HG03039 (cell line): Measurements from ENCODE around the gene LRP5.

Experiments
- ATAC-seq: cut with Tn5 transposase; IDR thresholded peaks from one replicate; pipeline ENCODE4 v1.9.1; 2021; ENCODE audit warnings: mild to moderate bottlenecking, moderate library complexity; ENCODE audit not compliant: unreplicated experiment

The LRP5 gene

GRCh38 chr11:68308068-68308467 is 4.3 kb upstream of the LRP5 start:
- no peak for ATAC-seq

DNA sequence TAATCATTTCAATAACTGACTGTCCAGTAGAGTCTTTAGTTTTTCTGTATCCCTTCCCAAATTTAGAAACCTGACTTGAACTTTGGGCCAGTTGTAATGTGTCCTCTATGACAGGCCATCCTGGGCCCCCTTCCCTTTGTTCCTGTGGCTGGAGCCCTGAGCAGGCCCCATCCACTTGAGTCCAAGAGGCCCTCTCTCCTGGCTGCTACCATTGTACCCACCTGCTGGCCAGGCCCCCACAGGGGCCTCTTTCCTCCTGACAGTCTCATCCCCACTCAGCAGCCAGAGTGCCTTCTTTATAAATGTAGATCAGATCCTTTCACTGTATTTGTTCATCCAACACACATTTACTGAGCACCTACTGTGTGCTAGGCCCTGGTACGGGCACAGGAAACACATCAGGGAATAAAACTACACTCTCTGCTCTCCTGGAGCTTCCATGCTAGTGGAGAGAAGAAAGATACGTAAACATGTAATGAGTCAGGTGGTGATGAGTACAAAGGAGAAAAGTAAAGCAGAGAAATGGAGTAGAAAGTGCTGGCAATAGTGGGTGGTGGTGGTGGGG is 2.7 kb upstream of the LRP5 start:
- ATAC-seq: no peak

- ATAC-seq: no peak
Observed at GRCh38 chr11:68311160-68312116, 953 bp upstream of the LRP5 start.

DNA sequence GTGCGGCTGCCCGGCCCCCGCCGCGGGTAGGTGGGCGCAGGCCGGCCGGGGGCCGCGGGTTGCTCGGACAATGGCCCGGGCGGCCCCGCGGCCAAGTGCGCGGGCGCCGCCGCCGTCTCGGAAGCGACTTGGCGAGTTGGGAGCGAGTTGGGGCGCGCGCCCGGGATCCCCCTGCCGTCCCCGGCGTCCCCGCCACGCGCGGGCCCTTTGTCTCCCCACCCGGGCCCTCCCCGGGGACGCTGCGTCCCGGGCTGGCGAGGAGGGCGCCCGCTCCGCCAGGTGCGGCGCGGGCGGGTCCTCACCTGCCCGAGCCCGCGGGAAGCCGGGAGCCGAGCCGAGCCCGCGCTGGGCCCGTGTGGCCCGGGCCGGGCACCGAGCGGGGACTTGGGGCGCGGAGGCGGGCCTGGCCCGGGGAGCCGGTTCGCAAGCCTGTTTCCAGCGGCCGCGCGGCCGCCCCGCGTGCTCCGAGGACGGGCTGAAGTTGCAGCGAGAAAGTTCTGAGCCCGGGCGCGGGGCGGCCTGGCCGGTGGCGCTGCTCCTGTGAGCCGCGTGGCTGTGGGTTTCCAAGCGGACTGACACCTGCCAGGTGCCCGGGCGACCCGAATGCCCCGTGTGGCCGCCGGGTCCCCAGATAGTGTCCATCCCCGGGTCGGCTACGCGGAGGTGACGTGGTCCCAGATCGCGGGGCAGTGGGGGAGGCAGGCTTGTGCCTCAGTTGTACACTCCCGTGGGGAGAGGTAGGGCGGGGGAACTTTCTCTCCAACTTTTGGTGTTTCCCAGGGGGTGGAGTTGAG is 586 bp downstream of the LRP5 start:
- ATAC-seq: no peak

GRCh38 chr11:68313574-68314202 is 1.3 kb downstream of the LRP5 start:
- no peak for ATAC-seq

- ATAC-seq: no peak
Observed at GRCh38 chr11:68314203-68315170, 2.1 kb downstream of the LRP5 start.

DNA sequence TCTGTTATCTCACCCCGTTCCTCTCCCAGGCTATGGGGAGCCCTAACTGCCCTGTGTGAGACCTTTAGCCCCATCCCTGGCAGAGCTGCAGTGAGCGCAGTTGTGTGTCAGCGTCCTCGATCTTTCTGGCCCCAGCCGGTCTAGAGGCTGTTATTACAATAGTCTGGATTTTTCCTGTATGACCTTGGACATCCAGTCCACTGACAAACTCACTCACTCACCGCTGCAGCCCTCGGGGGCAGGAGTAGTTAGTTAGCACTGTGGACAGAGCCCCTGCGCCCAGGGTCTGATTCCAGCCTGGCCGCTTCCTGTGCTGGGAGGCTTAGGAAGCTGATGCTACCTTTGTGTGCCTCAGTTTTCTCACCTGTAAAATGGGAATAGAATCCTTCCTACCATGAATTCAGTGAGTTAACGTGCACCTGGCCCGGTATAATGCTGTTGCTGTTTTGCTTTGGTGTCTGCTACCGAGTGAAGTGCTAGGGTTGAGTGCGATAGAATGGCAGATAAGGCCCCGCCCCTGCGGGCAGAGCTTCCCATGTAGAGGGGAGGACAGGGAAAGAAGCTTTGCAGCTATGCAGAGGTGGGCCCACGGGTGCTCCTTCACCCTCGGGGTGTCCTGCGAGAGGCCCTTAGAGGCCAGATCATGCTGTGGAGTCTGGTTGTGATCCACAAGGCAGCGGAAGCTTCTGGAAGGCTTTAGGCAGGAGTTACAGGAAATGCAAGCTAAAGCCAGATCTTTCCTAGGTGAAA is 3.0 kb downstream of the LRP5 start:
- ATAC-seq: no peak

DNA sequence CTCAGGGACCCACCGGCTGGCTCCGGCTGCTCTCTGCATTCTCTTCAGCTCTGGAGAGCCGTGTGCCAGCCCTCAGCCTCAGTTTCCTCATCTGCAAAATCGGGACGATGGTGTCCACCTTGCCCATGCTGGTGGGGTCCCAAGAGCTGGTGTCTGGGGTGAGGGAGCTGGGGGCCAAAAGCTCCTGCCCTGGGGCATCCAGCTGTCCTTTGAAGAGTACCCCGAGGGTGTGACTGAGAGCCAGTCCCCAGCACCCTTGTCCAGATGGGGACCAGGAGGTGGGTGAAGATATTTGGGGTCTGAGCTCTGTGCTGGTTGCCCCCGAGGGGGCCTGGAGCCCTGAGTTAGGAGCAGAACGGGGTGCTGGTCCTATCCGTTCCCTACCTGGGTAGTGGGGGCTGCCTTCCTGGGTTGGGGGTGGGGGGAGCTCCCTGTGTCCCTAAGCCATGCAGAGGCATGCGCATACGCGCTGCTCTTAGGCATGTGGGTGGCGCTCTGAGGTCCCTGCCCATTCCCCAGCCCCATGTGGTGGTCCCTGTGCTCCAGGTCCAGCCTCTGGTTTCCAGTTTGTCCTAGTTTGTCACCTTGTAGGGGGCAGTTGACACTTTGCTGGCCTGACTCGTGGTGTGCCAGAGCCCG is 4.9 kb downstream of the LRP5 start:
- no peak for ATAC-seq

DNA sequence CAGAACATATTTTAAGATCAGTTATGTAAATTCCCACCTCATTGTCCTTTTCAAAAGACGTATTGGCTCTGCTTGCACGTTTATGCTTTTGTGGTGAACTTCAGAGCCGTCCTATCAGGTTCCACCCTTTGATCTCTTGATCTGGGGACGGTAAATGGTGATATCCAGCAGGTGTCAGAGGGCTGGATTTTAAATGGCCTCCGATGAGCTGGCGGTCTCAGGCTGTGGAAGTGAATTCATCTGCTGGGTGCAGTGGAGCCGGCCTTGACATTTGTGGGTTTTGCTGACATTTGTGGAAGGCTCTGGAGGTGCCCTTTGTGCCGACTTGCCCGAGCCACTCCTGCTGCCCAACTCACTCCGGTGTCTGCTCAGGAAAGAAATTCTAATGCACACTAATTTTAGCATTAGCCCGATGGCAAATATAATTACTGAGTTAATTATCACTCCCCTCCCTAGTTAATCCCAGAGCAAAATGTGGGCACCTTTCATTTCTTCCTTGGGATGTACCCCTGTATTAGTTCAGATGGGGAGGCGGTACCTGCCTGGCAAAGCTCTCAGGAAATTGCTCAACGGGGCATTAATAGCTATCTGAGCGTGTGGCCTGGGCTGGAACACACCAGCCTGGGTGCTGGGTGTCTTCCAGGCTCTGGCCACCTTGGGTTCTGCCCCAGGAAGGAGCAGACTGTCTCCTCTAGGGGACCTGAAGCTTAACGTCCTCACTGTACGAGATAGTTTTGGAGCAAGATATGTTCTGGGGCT is 9.1 kb downstream of the LRP5 start:
- no peak for ATAC-seq

- no peak for ATAC-seq
Observed at GRCh38 chr11:68322052-68322430, 9.7 kb downstream of the LRP5 start.

- no peak for ATAC-seq
Observed at GRCh38 chr11:68324241-68324640, 11.8 kb downstream of the LRP5 start.

DNA sequence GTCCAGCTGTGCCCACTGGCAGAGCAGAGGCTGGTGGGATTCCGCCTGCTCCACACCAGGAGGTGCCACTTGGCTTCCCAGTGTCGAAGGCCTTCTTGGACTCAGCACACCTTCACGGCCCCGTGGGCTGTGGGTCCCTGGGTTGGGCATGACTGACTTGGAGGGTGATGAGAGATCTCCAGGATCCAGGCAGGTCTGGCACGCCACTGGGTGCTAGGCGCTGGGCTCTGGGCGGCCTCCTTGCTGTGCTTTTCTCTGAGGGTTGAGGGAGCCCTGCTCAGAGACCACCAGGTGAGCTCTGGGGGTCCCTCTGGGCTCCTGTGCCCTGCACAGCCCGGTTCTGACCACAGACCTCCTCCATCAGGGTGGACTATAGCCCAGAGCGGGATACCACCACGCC is 12.3 kb downstream of the LRP5 start:
- no peak for ATAC-seq

- ATAC-seq: no peak
Observed at GRCh38 chr11:68325183-68325906, 13.0 kb downstream of the LRP5 start.

DNA sequence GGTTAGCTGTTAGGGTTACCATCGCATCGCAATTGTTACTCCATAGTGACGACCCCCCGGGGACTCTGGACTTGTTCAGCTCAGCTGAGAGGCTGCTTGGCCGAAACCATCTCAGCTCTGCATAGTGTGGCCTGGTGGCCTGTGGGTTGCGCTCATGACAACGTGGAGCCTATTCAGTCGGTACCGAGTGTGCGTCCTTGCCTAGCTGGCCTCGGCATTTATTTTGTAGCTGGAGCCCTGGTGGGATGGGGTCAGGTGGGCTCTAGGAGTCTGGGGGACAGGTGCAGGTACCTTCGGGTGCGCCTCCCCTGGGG is 13.5 kb downstream of the LRP5 start:
- no peak for ATAC-seq

DNA sequence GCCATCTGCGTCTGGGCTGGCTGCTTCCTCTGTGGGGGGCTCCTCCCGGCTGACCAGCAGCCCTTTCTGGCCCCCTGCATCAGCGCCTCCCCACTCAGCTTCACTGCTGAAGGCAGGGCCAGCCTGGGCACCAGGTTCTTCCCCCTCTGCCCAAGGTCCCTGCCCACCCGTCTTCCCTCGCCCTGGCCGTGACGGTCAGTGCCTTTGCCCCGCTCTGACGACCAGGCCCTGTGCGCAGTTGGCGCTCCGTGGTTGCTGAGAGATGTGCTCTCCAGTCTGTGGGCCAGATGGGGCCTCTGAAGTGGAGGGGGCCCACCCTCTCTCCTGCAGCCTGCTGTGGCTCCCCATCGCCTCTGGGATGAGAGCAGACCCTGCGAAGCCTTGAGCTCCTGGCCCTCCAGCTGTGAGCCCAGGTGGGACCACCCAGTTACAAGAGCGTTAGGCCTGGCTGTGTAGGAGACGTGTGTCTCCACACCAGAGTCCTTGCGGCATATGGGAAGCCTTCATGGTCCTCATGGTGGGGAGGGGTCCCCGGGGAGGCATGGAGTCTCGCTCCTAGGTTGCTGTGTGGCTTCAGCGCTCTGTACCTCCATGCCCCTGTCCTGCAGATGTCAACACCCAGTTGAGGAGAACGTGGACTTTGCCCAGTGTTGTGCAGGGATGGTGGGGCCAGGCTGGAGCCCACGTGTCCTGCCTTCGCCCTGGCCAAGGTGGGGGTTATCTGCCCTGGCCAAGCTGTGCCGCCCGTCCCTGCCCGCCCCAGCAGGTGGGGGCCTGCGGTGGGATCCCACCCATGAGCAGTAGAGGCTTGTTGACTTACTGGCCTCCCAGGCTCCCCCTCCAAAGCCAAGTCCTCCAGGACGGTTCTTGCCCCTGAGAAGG is 14.2 kb downstream of the LRP5 start:
- ATAC-seq: no peak

DNA sequence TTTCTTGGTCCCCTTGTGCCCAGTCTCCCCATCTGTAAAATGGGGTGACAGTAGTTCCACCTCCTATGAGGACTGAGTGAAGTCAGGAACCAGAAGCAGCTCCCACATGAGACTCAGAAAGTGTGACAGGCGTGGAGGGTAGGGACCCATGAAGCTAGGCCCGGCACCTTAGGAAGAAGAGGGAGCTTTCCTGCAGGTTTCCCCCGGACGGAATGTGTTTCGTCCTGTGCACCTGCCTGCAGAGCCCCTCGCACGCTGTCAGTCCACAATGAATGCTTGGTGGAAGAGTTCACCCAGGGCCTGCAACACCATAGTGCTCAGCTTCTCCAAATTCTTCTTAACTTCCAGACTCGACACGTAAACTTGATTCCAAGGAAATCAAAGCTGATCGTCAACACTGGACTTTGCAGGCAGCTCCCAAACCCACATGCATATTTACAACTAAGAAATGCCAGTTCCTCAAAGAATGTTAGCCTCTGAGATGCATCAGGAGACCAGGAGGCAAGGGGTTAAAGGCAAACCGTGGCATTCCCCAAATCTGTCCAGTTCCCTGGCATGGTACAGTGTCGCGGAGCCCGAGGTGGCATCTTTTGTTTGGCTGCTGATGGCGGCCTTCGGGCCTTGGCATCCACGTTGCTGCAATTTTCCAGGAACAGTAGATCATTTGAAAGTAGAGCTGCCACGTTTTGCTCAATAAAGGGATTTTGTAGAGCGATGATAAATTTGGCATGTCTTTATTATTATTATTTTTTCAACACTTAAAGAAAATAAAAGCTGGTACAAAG is 15.4 kb downstream of the LRP5 start:
- no peak for ATAC-seq
